ENCODE data around the gene PHGDH.

The PHGDH gene

GRCh38 chr1:119764220-119764619 lies 52.5 kb downstream of the PHGDH start:
- no peak for DNase-seq (ENCODE audit: low read depth in 1 of 2, low spot score in 1 of 2)
- Histone ChIP-seq H3K27ac (replicated peaks) (no peak overlapping the region), H3K27me3 (ENCODE audit: insufficient read depth, poor library complexity, severe bottlenecking) (no peaks in the 10 kb centered on the region), H3K4me3 (replicated peaks; ENCODE audit: insufficient read depth, low read length) (no peak overlapping the region)
- TF ChIP-seq, protein P1, sequence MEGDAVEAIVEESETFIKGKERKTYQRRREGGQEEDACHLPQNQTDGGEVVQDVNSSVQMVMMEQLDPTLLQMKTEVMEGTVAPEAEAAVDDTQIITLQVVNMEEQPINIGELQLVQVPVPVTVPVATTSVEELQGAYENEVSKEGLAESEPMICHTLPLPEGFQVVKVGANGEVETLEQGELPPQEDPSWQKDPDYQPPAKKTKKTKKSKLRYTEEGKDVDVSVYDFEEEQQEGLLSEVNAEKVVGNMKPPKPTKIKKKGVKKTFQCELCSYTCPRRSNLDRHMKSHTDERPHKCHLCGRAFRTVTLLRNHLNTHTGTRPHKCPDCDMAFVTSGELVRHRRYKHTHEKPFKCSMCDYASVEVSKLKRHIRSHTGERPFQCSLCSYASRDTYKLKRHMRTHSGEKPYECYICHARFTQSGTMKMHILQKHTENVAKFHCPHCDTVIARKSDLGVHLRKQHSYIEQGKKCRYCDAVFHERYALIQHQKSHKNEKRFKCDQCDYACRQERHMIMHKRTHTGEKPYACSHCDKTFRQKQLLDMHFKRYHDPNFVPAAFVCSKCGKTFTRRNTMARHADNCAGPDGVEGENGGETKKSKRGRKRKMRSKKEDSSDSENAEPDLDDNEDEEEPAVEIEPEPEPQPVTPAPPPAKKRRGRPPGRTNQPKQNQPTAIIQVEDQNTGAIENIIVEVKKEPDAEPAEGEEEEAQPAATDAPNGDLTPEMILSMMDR (IDR thresholded peaks at IDR 0.05; ENCODE audit: insufficient read depth, low read length), result no peak
- TF ChIP-seq, protein P2, sequence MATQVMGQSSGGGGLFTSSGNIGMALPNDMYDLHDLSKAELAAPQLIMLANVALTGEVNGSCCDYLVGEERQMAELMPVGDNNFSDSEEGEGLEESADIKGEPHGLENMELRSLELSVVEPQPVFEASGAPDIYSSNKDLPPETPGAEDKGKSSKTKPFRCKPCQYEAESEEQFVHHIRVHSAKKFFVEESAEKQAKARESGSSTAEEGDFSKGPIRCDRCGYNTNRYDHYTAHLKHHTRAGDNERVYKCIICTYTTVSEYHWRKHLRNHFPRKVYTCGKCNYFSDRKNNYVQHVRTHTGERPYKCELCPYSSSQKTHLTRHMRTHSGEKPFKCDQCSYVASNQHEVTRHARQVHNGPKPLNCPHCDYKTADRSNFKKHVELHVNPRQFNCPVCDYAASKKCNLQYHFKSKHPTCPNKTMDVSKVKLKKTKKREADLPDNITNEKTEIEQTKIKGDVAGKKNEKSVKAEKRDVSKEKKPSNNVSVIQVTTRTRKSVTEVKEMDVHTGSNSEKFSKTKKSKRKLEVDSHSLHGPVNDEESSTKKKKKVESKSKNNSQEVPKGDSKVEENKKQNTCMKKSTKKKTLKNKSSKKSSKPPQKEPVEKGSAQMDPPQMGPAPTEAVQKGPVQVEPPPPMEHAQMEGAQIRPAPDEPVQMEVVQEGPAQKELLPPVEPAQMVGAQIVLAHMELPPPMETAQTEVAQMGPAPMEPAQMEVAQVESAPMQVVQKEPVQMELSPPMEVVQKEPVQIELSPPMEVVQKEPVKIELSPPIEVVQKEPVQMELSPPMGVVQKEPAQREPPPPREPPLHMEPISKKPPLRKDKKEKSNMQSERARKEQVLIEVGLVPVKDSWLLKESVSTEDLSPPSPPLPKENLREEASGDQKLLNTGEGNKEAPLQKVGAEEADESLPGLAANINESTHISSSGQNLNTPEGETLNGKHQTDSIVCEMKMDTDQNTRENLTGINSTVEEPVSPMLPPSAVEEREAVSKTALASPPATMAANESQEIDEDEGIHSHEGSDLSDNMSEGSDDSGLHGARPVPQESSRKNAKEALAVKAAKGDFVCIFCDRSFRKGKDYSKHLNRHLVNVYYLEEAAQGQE (IDR thresholded peaks at IDR 0.05; ENCODE audit: insufficient replicate concordance, low read depth), result no peak
- TF ChIP-seq SPI1 (IDR thresholded peaks at IDR 0.05; ENCODE audit: borderline replicate concordance, low read depth) (no peak), POLR2AphosphoS5 (IDR thresholded peaks at IDR 0.05; ENCODE audit: low read depth) (no peak), GABPA (IDR thresholded peaks at IDR 0.05; ENCODE audit: low read depth) (no peak)

GRCh38 chr1:119766374-119766794 lies 54.6 kb downstream of the PHGDH start:
- H3K27ac ChIP-seq (replicated peaks), result no peak overlapping the region
- no peak overlapping the region for H3K4me3 ChIP-seq (replicated peaks; ENCODE audit: insufficient read depth, low read length)
- TF ChIP-seq POLR2AphosphoS5 (IDR thresholded peaks at IDR 0.05; ENCODE audit: low read depth), result no peak
- TF ChIP-seq GABPA (IDR thresholded peaks at IDR 0.05; ENCODE audit: low read depth), result no peak
- TF ChIP-seq SPI1 (IDR thresholded peaks at IDR 0.05; ENCODE audit: borderline replicate concordance, low read depth), result no peak
- TF ChIP-seq, protein P1 (IDR thresholded peaks at IDR 0.05; ENCODE audit: insufficient read depth, low read length), result no peak
- TF ChIP-seq, protein P2 (IDR thresholded peaks at IDR 0.05; ENCODE audit: insufficient replicate concordance, low read depth), result no peak
- no peak for DNase-seq (ENCODE audit: low read depth in 1 of 2, low spot score in 1 of 2)
- H3K27me3 ChIP-seq (ENCODE audit: insufficient read depth, poor library complexity, severe bottlenecking), result no peaks in the 10 kb centered on the region

GRCh38 chr1:119767486-119767885 lies 55.8 kb downstream of the PHGDH start:
- no peak for TF ChIP-seq GABPA (IDR thresholded peaks at IDR 0.05; ENCODE audit: low read depth)
- TF ChIP-seq, protein P2 (IDR thresholded peaks at IDR 0.05; ENCODE audit: insufficient replicate concordance, low read depth), result no peak
- no peak for TF ChIP-seq POLR2AphosphoS5 (IDR thresholded peaks at IDR 0.05; ENCODE audit: low read depth)
- TF ChIP-seq, protein P1 (IDR thresholded peaks at IDR 0.05; ENCODE audit: insufficient read depth, low read length), result no peak
- Histone ChIP-seq H3K27me3 (ENCODE audit: insufficient read depth, poor library complexity, severe bottlenecking) (no peaks in the 10 kb centered on the region), H3K27ac (replicated peaks) (no peak overlapping the region), H3K4me3 (replicated peaks; ENCODE audit: insufficient read depth, low read length) (no peak overlapping the region)
- no peak for DNase-seq (ENCODE audit: low read depth in 1 of 2, low spot score in 1 of 2)

Measured in HL-60 (cell line).